ENCODE results near the gene LY86. TPM values are rescaled to one million over a fixed set of nuclear protein-coding genes. Genes with fewer than 3 reads are reported as not detected.

LY86 gene
- total and polyA plus RNA-seq, 2 donors (not counting 3 experiments of a cell fraction or from before 2014, with no cell fraction given): not detected

DNA sequence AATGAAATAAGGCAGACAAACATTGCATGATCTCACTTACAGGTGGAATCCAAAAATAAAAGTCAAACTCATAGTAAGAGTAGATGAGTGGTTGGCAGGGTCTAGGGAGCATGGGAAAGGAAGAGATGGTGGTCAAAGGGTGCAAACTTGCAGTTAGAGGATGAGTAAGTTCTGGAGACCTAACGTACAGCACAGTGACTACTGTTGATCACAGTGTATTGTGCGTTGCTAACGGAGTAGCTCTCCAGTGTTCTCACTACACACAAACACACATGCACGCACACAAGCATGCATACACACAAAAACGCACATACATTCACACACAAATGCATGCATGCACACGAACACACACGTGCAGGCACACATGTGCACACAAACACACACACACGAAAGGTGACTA lies 54.9 kb downstream of the LY86 start:
- H3K27ac ChIP-seq (ENCODE audit: insufficient read depth, low read depth, low read length): no peak overlapping the region
- no peaks in the 10 kb centered on the region for H3K9me1 ChIP-seq (replicated peaks; ENCODE audit: control insufficient read depth, extremely low read depth, insufficient read depth, low read length)
- POLR2A ChIA-PET: no interaction called here
- CTCF ChIA-PET: no interaction called here
- H3K9ac ChIP-seq (replicated peaks; ENCODE audit: extremely low read depth, insufficient read depth, low read length): no peak overlapping the region
- H3K36me3 ChIP-seq (ENCODE audit: control insufficient read depth in 2 of 2, extremely low read depth in 1 of 2, insufficient read depth in 2 of 2, low read length in 2 of 2): no peaks in the 10 kb centered on the region
- H3K9me3 ChIP-seq (replicated peaks; ENCODE audit: control insufficient read depth, insufficient read depth, low read length): no peaks in the 10 kb centered on the region
- H3K4me3 ChIP-seq (replicated peaks in 1 of 3; ENCODE audit: insufficient read depth in 1 of 3, low read depth in 1 of 3, low read length in 3 of 3): no peak overlapping the region
- intact Hi-C loops (cut with micrococcal nuclease) (no loop called here), dilution Hi-C loops (cut with MboI; ENCODE audit: extremely low pct_ligation_motif_present, low sequenced_read_pairs) (no loop called here)
- no peak for DNase-seq (ENCODE audit: low read depth, low spot score)
- no peak overlapping the region for H3K4me2 ChIP-seq (ENCODE audit: insufficient read depth, low read length)
- H3K79me2 ChIP-seq (ENCODE audit: control insufficient read depth, insufficient read depth, low read length): no peaks in the 10 kb centered on the region
- FAIRE-seq: no peak
- no TSS peak for BruUV-seq (replicated peaks)
- no peaks in the 10 kb centered on the region for H3K4me1 ChIP-seq (ENCODE audit: control insufficient read depth, extremely low read depth, insufficient read depth, low read length)
- no peaks in the 10 kb centered on the region for H3K27me3 ChIP-seq (ENCODE audit: control insufficient read depth in 2 of 2, insufficient read depth in 2 of 2, low read length in 2 of 2)
- H2AFZ ChIP-seq (ENCODE audit: low read depth, low read length): no peak overlapping the region
- H4K20me1 ChIP-seq (replicated peaks; ENCODE audit: control insufficient read depth, extremely low read depth, insufficient read depth, low read length): no peaks in the 10 kb centered on the region
- TF ChIP-seq EZH2 (IDR thresholded peaks at IDR 0.05; ENCODE audit: borderline replicate concordance, low read depth, low read length, severe bottlenecking) (no peak), GATA2 (IDR thresholded peaks at IDR 0.05; ENCODE audit: insufficient read depth, insufficient read length, low read depth, low read length) (no peak), JUN (IDR thresholded peaks at IDR 0.05; ENCODE audit: borderline replicate concordance, insufficient read depth, insufficient read length, low read depth) (no peak), FOS (IDR thresholded peaks at IDR 0.05; ENCODE audit: borderline replicate concordance, insufficient read depth, low read length) (no peak), POLR2A (IDR thresholded peaks at IDR 0.05; ENCODE audit: low read depth, low read length) (no peak), MYC (IDR thresholded peaks at IDR 0.05; ENCODE audit: low read depth, low read length) (no peak), POLR2AphosphoS5 (IDR thresholded peaks at IDR 0.05; ENCODE audit: insufficient read depth, low read depth, low read length) (no peak)
- TF ChIP-seq, protein P1, sequence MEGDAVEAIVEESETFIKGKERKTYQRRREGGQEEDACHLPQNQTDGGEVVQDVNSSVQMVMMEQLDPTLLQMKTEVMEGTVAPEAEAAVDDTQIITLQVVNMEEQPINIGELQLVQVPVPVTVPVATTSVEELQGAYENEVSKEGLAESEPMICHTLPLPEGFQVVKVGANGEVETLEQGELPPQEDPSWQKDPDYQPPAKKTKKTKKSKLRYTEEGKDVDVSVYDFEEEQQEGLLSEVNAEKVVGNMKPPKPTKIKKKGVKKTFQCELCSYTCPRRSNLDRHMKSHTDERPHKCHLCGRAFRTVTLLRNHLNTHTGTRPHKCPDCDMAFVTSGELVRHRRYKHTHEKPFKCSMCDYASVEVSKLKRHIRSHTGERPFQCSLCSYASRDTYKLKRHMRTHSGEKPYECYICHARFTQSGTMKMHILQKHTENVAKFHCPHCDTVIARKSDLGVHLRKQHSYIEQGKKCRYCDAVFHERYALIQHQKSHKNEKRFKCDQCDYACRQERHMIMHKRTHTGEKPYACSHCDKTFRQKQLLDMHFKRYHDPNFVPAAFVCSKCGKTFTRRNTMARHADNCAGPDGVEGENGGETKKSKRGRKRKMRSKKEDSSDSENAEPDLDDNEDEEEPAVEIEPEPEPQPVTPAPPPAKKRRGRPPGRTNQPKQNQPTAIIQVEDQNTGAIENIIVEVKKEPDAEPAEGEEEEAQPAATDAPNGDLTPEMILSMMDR (IDR thresholded peaks at IDR 0.05; ENCODE audit: extremely low read depth in 1 of 2, insufficient read depth in 1 of 2, low read depth in 1 of 2, low read length in 2 of 2): no peak
- TF ChIP-seq, protein P2, sequence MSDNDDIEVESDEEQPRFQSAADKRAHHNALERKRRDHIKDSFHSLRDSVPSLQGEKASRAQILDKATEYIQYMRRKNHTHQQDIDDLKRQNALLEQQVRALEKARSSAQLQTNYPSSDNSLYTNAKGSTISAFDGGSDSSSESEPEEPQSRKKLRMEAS (IDR thresholded peaks at IDR 0.05; ENCODE audit: insufficient read depth, insufficient read length): no peak
